Fibroblast of the conjunctiva (primary cell): Measurements from ENCODE around the gene PHF20.
"Not testable (repeated sequence)": the region's sequence is repeated elsewhere in the genome, so short reads cannot be mapped to it uniquely, and the experiment has no call there.

Source experiments
- DNase-seq: peaks from one replicate; pipeline ENCODE4 v3.0.0-alpha.2; 2010; ENCODE audit warnings: low read depth

PHF20 gene

GRCh38 chr20:35839904-35840303 lies 68.1 kb downstream of the PHF20 start:
- no peak for DNase-seq

GRCh38 chr20:35840421-35840820 lies 68.6 kb downstream of the PHF20 start:
- no peak for DNase-seq

GRCh38 chr20:35842361-35842760 lies 70.5 kb downstream of the PHF20 start:
- no peak for DNase-seq

- not testable (repeated sequence) for DNase-seq
Measured at GRCh38 chr20:35843894-35844293, 72.1 kb downstream of the PHF20 start.

- no peak for DNase-seq
Measured at GRCh38 chr20:35845561-35845960, 73.7 kb downstream of the PHF20 start.

GRCh38 chr20:35849706-35850105 lies 77.9 kb downstream of the PHF20 start:
- no peak for DNase-seq

GRCh38 chr20:35851659-35852058 lies 79.8 kb downstream of the PHF20 start:
- DNase-seq, result not testable (repeated sequence)

- DNase-seq, result no peak
Measured at GRCh38 chr20:35854713-35855348, 83.0 kb downstream of the PHF20 start.

- DNase-seq, result not testable (repeated sequence)
Measured at GRCh38 chr20:35855641-35856040, 83.8 kb downstream of the PHF20 start.

GRCh38 chr20:35856866-35857265 lies 85.1 kb downstream of the PHF20 start:
- DNase-seq, result no peak

- no peak for DNase-seq
Measured at GRCh38 chr20:35866418-35867202, 94.8 kb downstream of the PHF20 start.

- DNase-seq, result no peak
Measured at GRCh38 chr20:35870541-35871258, 98.9 kb downstream of the PHF20 start.

- DNase-seq, result no peak
Measured at GRCh38 chr20:35871259-35871771, 99.5 kb downstream of the PHF20 start.

GRCh38 chr20:35876033-35876320 lies 104.2 kb downstream of the PHF20 start:
- DNase-seq, result no peak

- DNase-seq, result no peak
Measured at GRCh38 chr20:35877611-35878010, 105.8 kb downstream of the PHF20 start.

GRCh38 chr20:35878113-35878625 lies 106.4 kb downstream of the PHF20 start:
- no peak for DNase-seq

- DNase-seq, result no peak
Measured at GRCh38 chr20:35881676-35882075, 109.9 kb downstream of the PHF20 start.

- DNase-seq, result not testable (repeated sequence)
Measured at GRCh38 chr20:35882427-35883161, 110.8 kb downstream of the PHF20 start.

GRCh38 chr20:35883336-35883777 lies 111.5 kb downstream of the PHF20 start:
- DNase-seq, result no peak

- peak; percentile 99 for DNase-seq
Measured at GRCh38 chr20:35883778-35884540, 112.1 kb downstream of the PHF20 start.

- no peak for DNase-seq
Measured at GRCh38 chr20:35884541-35884865, 112.7 kb downstream of the PHF20 start.
